ENCODE results near the gene PHLDB3. TPM values are rescaled to one million over a fixed set of nuclear protein-coding genes. Genes with fewer than 3 reads are reported as not detected.

PHLDB3 gene
- total RNA-seq, 6 donors from 2014 or later: 1.8 to 22.6 (median 13.8) TPM

GRCh38 chr19:43511324-43511723 lies 6.8 kb upstream of the PHLDB3 start:
- Histone ChIP-seq H3K9me3 (no peaks in the 10 kb centered on the region), H3K4me1 (peaks cover 0 to 12% (median 9%) of the 10 kb centered on the region in 4 donors), H3K4me3 (no peak overlapping the region), H3K27me3 (no peaks in the 10 kb centered on the region), H3K27ac (no peak overlapping the region), H3K36me3 (peaks cover 0 to 41% (median 20%) of the 10 kb centered on the region in 4 donors)
- WGBS, 2 donors: 96 to 98% methylated on average over 5 of the region's 5 CpGs
- TF ChIP-seq EP300 (IDR thresholded peaks at IDR 0.05): no peak
- TF ChIP-seq POLR2A (IDR thresholded peaks at IDR 0.05): no peak
- TF ChIP-seq POLR2AphosphoS5 (IDR thresholded peaks at IDR 0.05): no peak
- TF ChIP-seq, protein P1, sequence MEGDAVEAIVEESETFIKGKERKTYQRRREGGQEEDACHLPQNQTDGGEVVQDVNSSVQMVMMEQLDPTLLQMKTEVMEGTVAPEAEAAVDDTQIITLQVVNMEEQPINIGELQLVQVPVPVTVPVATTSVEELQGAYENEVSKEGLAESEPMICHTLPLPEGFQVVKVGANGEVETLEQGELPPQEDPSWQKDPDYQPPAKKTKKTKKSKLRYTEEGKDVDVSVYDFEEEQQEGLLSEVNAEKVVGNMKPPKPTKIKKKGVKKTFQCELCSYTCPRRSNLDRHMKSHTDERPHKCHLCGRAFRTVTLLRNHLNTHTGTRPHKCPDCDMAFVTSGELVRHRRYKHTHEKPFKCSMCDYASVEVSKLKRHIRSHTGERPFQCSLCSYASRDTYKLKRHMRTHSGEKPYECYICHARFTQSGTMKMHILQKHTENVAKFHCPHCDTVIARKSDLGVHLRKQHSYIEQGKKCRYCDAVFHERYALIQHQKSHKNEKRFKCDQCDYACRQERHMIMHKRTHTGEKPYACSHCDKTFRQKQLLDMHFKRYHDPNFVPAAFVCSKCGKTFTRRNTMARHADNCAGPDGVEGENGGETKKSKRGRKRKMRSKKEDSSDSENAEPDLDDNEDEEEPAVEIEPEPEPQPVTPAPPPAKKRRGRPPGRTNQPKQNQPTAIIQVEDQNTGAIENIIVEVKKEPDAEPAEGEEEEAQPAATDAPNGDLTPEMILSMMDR (IDR thresholded peaks at IDR 0.05): no peak
- ATAC-seq (ENCODE audit: low FRiP score in 2 of 2) (no peak), DNase-seq (no peak)

DNA sequence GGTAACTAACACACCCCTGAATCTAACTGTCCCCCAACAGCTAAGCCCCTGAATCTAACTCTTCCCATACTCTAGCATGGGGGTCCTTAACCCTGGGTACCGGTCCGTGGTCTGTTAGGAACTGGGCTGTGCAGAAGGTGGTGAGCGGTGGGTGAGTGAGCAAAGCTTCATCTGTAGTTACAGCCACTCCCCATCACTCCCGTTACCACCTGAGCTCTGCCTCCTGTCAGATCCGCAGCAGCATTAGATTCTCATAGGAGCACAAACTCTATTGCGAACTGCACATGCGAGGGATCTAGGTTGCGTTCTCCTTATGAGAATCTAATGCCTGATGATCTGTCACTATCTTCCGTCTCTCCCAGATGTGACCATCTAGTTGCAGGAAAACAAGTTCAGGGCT lies 6.2 kb upstream of the PHLDB3 start:
- Histone ChIP-seq H3K27me3 (no peaks in the 10 kb centered on the region), H3K36me3 (peaks cover 0 to 44% (median 20%) of the 10 kb centered on the region in 4 donors), H3K4me3 (no peak overlapping the region), H3K27ac (no peak overlapping the region), H3K9me3 (no peaks in the 10 kb centered on the region), H3K4me1 (peaks cover 0 to 12% (median 9%) of the 10 kb centered on the region in 4 donors)
- 98 to 99% methylated on average over 9 of the region's 9 CpGs for WGBS, 2 donors
- DNase-seq (no peak), ATAC-seq (ENCODE audit: low FRiP score in 2 of 2) (no peak)
- TF ChIP-seq POLR2A (IDR thresholded peaks at IDR 0.05) (no peak), POLR2AphosphoS5 (IDR thresholded peaks at IDR 0.05) (no peak), EP300 (IDR thresholded peaks at IDR 0.05) (no peak)
- TF ChIP-seq, protein P1 (IDR thresholded peaks at IDR 0.05): no peak

- Histone ChIP-seq H3K4me3 (no peak overlapping the region), H3K36me3 (peaks cover 0 to 44% (median 20%) of the 10 kb centered on the region in 4 donors), H3K27ac (no peak overlapping the region), H3K4me1 (peaks cover 8 to 29% (median 19%) of the 10 kb centered on the region in 4 donors), H3K27me3 (no peaks in the 10 kb centered on the region), H3K9me3 (no peaks in the 10 kb centered on the region)
- TF ChIP-seq, protein P1 (IDR thresholded peaks at IDR 0.05): no peak
- TF ChIP-seq EP300 (IDR thresholded peaks at IDR 0.05) (no peak), POLR2AphosphoS5 (IDR thresholded peaks at IDR 0.05) (no peak), POLR2A (IDR thresholded peaks at IDR 0.05) (no peak)
- ATAC-seq (ENCODE audit: low FRiP score in 2 of 2): no peak
- WGBS, 2 donors: 96% methylated on average over 2 of the region's 2 CpGs; no CpG with 5 or more reads in 1 of the 2 donors
- DNase-seq: no peak
Observed at GRCh38 chr19:43507880-43508279, 3.3 kb upstream of the PHLDB3 start.

DNA sequence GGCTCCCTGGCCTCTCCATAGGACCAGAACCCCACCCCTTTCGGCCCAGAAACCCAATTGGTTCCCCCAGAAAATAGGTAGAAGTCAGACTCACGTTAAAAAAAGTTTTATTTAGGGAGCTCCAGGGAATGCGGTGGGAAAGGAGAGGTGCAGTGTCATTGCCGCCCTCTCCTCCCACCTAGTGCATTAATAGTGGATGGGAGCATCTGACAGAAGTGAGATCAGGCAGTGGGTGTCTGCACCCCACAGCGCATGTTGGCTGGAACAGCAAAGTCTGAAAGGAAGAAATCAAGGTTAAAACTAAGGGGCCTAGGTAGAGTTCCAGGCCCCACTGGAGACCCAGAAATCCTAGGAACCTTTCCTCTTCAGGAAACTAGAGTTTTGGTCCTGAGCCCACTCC lies 2.1 kb upstream of the PHLDB3 start:
- 91 to 95% methylated on average over 5 of the region's 5 CpGs for WGBS, 2 donors
- H3K4me3 ChIP-seq: no peak overlapping the region
- H3K4me1 ChIP-seq: peaks cover 8 to 21% (median 14%) of the 10 kb centered on the region in 4 donors
- peaks cover 0 to 44% (median 20%) of the 10 kb centered on the region in 4 donors for H3K36me3 ChIP-seq
- H3K27ac ChIP-seq: no peak overlapping the region
- ATAC-seq (ENCODE audit: low FRiP score in 2 of 2): no peak
- no peak for TF ChIP-seq POLR2AphosphoS5 (IDR thresholded peaks at IDR 0.05)
- no peak for TF ChIP-seq EP300 (IDR thresholded peaks at IDR 0.05)
- TF ChIP-seq, protein P1 (IDR thresholded peaks at IDR 0.05): no peak
- no peak for TF ChIP-seq POLR2A (IDR thresholded peaks at IDR 0.05)
- no peaks in the 10 kb centered on the region for H3K27me3 ChIP-seq
- DNase-seq: no peak
- no peaks in the 10 kb centered on the region for H3K9me3 ChIP-seq

GRCh38 chr19:43505941-43506340 lies 1.4 kb upstream of the PHLDB3 start:
- TF ChIP-seq POLR2A (IDR thresholded peaks at IDR 0.05) (no peak), POLR2AphosphoS5 (IDR thresholded peaks at IDR 0.05) (no peak), EP300 (IDR thresholded peaks at IDR 0.05) (no peak)
- TF ChIP-seq, protein P1 (IDR thresholded peaks at IDR 0.05): no peak
- no peak overlapping the region for H3K4me3 ChIP-seq
- ATAC-seq (ENCODE audit: low FRiP score in 2 of 2) (no peak), DNase-seq (no peak)
- H3K9me3 ChIP-seq: no peaks in the 10 kb centered on the region
- peaks cover 0 to 39% (median 18%) of the 10 kb centered on the region in 4 donors for H3K36me3 ChIP-seq
- no peak overlapping the region for H3K27ac ChIP-seq
- WGBS, 2 donors: 90 to 95% methylated on average over 5 of the region's 5 CpGs
- peaks cover 8 to 21% (median 14%) of the 10 kb centered on the region in 4 donors for H3K4me1 ChIP-seq
- no peaks in the 10 kb centered on the region for H3K27me3 ChIP-seq
